Measurements from ENCODE around the gene CRELD1.

- TF ChIP-seq CTCF (IDR thresholded peaks at IDR 0.05 in 8 of 11, conservative IDR thresholded peaks at IDR 0.05 in 3 of 11) (no peak), POLR2A (IDR thresholded peaks at IDR 0.05) (no peak)
Observed at GRCh38 chr3:9898467-9899241, 35.0 kb upstream of the CRELD1 start.
